GM08714 (cell line): ENCODE results near the gene ZNF777.
"Not testable (repeated sequence)": the region's sequence is repeated elsewhere in the genome, so short reads cannot be mapped to it uniquely, and the experiment has no call there.

ENCODE experiments used
- H3K4me3 ChIP-seq: fragments of 200-500 bp; sonication (Bioruptor generic); 2 replicates; pipeline ENCODE4 v1.5.1; 2014; ENCODE audit warnings: mild to moderate bottlenecking, low read length, inconsistent platforms
- ZNF274 ChIP-seq: IDR thresholded peaks from 2 replicates; pipeline ENCODE4 v1.6.1; 2012; ENCODE audit warnings: mild to moderate bottlenecking, low read depth, low read length

Gene ZNF777

GRCh38 chr7:149460493-149461277 lies at the start of gene ZNF777:
Gene ZNF777, minus strand, starts transcription at chr7:149461062. Its CDS starts 5,040 bp downstream, at chr7:149456022.
- TF ChIP-seq ZNF274 = no peak
- H3K4me3 ChIP-seq = peak within 1 kb of the TSS; percentile 87

- no peak overlapping the region for H3K4me3 ChIP-seq
- TF ChIP-seq ZNF274 = no peak
These were observed 49.4 kb upstream of the ZNF777 start for GRCh38 chr7:149510248-149510647.

- TF ChIP-seq ZNF274 = no peak
- no peak overlapping the region for H3K4me3 ChIP-seq
These were observed 48.9 kb upstream of the ZNF777 start for GRCh38 chr7:149509774-149510173.

GRCh38 chr7:149505551-149505950 lies 44.7 kb upstream of the ZNF777 start:
- no peak for TF ChIP-seq ZNF274
- H3K4me3 ChIP-seq = no peak overlapping the region

GRCh38 chr7:149501651-149502050 lies 40.8 kb upstream of the ZNF777 start:
- H3K4me3 ChIP-seq = no peak overlapping the region
- no peak for TF ChIP-seq ZNF274

- no peak for TF ChIP-seq ZNF274
These were observed 40.0 kb upstream of the ZNF777 start for GRCh38 chr7:149500910-149501309.

GRCh38 chr7:149500201-149500600 lies 39.3 kb upstream of the ZNF777 start:
- TF ChIP-seq ZNF274 = no peak
- no peak overlapping the region for H3K4me3 ChIP-seq

More at GRCh38 chr7:149500910-149501309, 40.0 kb upstream of the ZNF777 start:
- H3K4me3 ChIP-seq = no peak overlapping the region

GRCh38 chr7:149498811-149499210 lies 37.9 kb upstream of the ZNF777 start:
- TF ChIP-seq ZNF274 = no peak
- no peak overlapping the region for H3K4me3 ChIP-seq

- TF ChIP-seq ZNF274 = no peak
- peak within 1 kb of the TSS; percentile 83 for H3K4me3 ChIP-seq
These were observed 36.8 kb upstream of the ZNF777 start, which contains the start of gene ZNF746 for GRCh38 chr7:149497467-149498261. Gene ZNF746, minus strand, starts transcription at chr7:149497809. Its CDS starts 273 bp downstream, at chr7:149497536.

- H3K4me3 ChIP-seq = peak overlapping the region; percentile 77
- no peak for TF ChIP-seq ZNF274
These were observed 36.0 kb upstream of the ZNF777 start for GRCh38 chr7:149496642-149497391.

GRCh38 chr7:149495785-149496641 lies 35.2 kb upstream of the ZNF777 start:
- no peak for TF ChIP-seq ZNF274
- H3K4me3 ChIP-seq = peak overlapping the region; percentile 77; the same call in 1 of the 2 replicates

GRCh38 chr7:149494738-149495368 lies 34.0 kb upstream of the ZNF777 start:
- no peak overlapping the region for H3K4me3 ChIP-seq

GRCh38 chr7:149493975-149494374 lies 33.1 kb upstream of the ZNF777 start:
- not testable (repeated sequence) for H3K4me3 ChIP-seq

More at GRCh38 chr7:149494738-149495368, 34.0 kb upstream of the ZNF777 start:
- TF ChIP-seq ZNF274 = no peak
